GM18508 (cell line): ENCODE measurements around the gene SBF2.
"Not testable (repeated sequence)": the region's sequence is repeated elsewhere in the genome, so short reads cannot be mapped to it uniquely, and the experiment has no call there.

Experiments
- ATAC-seq: cut with Tn5 transposase; IDR thresholded peaks from one replicate; pipeline ENCODE4 v1.9.1; 2021; ENCODE audit warnings: moderate number of reproducible peaks; ENCODE audit not compliant: insufficient read depth, unreplicated experiment

The SBF2 gene

DNA sequence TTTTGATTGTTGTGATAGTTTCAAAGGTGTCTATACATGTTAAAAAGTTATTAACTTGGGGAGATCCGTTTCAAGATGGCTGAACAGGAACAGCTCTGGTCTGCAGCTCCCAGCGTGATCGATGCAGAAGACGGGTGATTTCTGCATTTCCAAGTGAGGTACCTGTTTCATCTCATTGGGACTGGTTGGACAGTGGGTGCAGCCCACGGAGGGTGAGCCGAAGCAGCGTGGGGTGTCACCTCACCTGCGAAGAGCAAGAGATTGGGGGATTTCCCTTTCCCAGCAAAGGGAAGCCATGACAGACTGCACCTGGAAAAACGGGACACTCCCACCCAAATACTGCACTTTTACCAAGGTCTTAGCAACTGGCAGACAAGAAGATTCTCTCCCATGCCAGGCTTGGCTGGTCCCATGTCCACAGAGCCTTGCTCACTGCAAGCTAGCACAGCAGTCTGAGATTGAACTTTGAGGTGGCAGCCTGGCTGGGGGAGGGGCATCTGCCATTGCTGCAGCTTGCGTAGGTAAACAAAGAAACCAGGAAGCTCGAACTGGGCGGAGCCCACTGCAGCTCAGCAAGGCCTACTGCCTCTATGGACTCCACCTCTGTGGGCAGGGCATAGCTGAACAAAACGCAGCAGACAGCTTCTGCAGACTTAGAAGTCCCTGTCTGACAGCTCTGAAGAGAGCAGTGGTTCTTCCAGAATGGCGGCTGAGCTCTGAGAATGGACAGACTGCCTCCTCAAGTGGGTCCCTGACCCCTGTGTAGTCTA, 363.3 kb downstream of the SBF2 start:
- not testable (repeated sequence) for ATAC-seq

DNA sequence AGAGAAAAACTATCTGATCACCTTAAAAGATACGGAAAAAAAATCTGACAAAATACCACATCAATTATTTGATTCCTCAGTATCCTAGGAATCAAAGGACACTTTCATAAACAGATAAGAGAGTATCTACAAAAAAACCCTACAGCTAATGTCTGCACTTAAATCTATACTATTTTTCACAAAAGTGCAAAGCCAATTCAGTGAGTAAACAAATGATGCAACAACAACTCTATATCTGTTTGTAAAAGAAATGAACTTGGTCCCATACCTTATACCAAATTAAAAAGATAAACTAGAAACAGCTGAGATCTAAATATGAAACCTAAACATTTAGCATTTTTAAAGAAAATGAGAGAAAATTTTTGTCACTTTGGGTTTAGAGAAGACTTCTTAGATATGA, 366.3 kb downstream of the SBF2 start:
- ATAC-seq: no peak

DNA sequence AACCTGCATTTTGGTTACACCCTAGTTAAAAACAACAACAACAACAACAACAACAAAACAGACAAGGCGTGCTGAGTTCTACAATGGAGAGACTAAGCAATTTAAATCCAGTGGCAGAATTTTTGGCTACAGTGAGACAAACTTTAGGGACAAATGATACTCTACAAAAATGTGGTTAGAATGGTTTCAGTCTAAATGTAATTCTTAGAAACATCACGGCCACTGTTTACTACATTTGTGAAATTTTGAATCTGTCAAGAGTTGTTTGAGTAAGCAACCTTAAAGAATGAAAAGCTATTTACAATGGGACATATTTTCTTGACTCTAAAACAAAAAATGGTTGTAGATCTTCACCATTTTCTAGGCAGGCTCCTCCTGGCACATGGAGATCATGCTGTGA, 370.7 kb downstream of the SBF2 start:
- ATAC-seq: no peak

DNA sequence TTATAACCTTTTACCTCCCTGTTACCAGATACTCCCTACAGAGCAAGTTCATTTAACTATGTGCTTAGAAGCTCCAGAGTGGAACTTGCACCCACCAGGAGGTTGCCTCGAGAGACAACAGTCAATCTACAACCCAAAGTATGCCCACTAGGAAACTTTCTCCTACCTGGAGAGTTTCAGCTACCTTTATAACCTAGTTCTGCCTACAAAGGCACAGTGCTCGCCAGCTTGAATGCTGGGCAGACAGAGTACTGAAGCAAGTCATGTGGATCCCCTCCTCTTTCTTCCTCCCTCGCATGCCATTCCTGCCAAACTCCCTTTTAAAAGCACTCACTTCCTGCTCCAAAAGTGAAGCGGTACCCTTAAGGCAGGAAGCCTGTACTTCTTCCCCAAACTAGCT, 371.2 kb downstream of the SBF2 start:
- ATAC-seq: no peak

DNA sequence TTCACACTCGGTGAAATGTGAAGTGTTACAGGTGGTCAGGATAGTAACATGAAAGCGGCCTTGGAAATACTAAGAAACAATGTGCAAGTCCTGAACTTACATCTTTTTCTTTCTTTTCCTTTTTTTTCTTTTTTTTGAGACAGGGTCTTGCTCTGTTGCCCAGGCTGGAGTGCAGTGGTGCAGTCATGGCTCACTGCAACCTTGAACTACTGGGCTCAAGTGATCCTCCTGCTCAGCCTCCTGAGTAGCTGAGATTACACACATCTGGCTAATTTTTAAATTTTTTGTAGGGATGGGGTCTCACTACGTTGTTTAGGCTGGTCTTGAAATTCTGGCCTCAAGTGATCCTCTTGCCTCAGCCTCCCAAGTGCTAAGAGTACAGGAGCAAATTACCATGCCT, 377.5 kb downstream of the SBF2 start:
- no peak for ATAC-seq

DNA sequence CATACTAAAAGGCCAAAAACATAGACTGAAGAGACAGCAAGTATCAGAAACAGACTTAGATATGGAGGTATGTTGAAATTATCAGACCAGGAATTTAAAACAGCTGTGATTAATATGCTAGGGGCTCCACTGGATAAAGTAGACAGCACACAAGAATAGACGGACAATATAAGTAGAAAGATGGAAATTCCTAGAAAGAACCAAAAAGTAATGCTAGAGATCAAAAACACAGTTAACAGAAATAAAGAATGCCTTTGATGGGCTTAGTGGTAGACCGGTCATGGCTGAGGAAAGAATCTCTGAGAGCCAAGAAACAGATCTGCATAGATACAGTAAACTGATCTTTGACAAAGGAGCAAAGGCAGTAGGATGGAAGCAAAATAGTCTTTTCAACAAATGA, 380.0 kb downstream of the SBF2 start:
- no peak for ATAC-seq

DNA sequence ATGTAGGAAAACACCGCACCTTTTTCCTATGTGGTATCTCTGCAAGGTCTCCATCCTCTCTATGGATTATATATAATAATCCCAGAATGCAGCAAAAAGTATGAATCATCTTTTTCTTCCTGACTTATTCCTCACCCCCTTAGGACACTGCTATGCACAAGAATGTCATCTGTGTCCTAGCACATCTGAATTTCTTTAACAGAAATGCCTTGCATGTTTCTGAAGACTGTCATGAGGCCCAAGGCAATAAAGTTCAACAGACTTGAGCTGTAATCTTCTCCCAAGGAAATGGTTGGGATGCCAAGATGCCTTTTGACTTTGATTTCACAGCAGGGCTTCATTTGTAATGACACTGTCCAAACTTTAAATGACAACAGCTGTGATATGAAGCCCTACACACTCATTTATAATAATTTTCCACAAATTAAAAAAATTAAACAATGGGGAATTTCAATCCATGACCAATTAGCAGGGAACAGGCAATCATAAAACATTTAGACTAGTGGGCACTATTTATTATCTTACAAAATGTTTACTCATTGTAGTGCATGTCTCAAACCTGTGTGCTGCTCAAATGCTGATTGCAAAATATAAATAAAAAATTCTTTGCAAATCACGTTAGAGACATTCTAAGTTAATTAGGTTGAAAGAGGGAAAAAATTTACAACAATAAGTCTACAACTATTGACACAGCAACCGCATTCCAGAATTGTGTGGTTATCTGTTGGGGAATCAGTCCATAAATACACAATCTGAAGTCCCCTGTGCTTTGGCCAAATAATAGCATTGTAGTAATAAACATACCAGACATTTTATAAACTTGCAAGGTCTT, 387.8 kb downstream of the SBF2 start:
- no peak for ATAC-seq

DNA sequence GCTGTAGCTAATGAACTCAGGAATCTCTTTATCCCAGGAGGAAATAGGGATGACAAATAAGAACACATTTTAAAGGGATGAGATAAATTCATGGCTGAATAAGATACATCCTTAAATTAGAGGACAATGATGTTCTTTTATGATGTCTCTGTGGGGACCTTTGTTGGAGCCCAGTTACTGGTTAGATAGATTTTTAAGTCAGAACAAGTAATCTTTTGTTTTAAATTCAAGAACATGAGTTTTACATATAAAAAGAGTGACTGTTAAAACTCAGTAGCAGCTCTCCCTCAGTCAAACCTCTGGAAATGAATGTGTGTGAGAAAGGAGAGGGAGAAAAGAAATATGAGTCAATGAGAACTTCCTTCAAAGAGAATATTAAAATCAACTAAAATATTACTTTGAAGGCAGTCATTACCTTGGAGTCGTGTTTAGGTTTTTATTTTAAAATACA, 388.5 kb downstream of the SBF2 start:
- no peak for ATAC-seq

DNA sequence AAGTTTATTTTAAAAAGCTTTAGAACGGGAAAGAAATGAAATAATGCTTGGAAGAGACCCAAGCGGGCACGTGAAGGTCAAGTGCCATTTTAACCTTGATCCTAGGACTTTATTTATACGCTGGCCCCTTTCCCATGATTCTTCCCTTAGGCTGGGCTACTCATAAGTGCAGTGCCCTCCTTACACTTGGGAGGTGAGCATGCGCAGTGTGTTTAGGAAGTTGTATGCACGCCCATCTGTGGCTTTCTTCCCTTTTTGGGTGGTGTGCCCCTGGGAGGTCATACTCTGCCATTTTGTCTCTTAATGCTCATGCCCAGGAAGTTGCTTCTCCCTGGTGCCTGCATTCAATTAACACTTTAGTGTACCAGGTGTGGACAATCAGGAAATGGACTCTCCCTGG, 390.4 kb downstream of the SBF2 start:
- ATAC-seq: no peak

DNA sequence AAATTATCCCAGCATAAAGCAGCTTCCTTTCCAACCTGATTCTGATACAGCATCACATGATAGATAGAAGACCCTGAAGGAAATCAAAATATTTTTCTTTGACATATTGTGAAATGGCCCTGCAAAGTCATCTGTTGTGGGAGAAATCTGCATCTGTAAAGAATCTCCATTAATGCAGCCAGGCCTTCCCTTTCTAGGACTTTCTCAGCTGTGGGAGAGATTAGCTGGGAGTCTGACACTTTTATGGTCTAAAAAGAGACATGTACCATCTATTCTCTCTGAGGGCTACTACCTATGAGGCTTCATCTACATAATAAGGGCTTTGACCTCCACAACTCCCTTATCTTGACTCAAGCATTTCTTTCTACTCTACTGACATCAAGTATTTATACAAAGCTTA, 392.1 kb downstream of the SBF2 start:
- no peak for ATAC-seq

DNA sequence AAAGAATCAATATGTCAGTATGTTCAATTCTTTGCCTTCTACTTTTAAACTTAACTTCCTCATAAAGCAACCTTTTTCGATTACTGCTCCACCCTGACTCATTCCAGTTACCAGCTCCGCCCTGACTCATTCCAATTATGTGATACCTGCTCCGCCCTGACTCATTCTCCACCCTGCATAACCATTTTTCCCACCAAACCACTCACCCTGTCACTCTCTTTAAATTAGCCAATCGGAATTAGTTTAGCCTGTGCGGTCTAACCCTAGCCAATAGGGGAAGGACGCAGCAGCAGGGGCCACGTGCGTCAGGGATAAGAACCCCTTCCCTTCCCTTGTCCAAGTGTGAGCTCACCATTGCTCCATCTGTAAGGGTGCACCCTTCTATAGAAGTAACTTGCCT, 393.8 kb downstream of the SBF2 start:
- ATAC-seq: not testable (repeated sequence)

DNA sequence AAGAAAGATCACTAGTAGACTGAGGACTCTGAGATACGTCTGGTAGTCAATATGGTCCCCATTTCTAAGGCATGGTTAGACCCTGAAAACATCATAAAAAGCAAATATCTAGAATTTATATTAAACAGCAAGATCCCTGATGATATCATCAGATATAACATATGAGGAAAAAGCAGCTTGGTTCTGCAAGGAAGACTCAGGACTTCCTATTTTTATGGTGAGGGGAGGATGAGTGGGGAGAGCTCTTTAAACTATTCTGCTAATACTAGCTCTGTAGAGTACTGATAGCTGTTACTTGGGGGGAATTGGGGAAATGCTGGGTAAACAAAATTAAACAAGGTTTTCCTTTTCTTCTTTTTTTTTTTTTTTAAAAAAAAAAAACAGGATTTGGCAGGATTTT, 394.3 kb downstream of the SBF2 start:
- ATAC-seq: no peak

DNA sequence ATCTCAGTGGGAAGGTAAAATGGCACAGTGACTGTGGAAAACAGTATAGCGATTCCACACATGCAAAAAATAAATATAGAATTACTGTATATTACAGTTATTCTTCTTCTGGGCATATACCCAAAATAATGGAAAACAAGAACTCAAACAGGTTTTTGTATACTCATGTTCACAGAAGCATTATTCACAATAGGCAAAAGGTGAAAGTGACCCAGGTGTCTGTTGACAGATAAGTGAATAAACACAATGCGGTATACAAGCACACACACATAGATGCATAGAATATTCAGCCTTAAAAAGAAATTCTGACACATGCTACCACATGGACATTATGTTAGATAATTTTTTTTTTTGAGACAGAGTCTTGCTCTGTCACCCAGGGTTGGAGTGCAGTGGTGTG, 397.1 kb downstream of the SBF2 start:
- ATAC-seq: no peak

DNA sequence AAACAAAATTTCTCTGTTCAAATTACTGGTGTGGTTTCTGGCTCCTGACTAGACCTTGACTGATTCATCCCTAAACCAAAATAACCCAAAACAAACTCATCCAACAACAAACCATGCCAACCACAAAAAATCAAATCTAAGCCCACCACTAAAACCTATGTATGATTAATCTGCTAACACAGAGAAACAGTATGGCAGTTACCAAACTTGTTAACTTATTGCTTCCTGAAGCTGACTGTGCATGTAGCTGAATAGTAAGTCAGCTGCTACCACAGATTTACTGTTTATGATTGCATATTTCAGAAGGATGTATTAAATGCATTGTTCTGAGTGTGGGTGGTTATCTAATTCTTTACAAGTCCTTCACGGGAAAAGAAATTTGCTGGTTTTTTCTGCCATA, 399.0 kb downstream of the SBF2 start:
- no peak for ATAC-seq

DNA sequence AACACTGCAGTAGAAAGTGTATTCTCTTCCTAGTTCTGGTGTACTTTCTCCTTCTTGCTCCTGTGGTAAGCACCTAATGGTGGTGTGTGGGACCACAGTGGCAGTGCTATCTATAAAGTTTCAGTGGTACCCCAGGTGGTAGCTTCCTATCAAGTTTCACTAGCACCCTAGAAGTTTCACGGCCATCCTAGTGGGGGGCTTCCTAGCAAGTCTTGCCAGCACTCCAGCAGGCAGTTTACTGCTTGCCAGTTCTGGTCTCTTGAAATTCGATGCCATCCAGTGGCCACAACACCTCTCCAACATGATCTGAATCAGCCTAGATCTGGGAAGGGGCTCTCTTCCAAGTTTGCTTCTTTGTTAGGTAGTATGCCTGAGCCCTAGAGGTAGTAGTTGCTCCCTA, 400.5 kb downstream of the SBF2 start:
- no peak for ATAC-seq

DNA sequence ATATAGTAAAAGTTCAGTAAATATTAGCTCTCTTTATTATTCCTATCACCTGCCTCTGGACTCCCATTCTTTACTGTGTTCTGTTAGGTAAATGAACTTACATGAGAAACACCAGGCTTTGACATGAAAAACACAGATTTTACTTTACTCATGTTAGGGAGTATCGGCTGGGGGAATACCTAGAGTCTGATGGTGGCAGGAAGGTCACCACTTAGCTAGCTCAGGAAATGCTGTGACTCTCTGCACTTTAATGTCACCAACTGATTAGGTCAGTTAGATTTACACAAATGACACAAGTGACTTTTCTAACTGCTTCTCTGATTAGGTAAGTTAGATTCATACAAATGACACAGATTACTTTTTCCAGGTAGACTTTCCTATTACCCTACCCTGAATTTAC, 405.1 kb downstream of the SBF2 start:
- no peak for ATAC-seq

DNA sequence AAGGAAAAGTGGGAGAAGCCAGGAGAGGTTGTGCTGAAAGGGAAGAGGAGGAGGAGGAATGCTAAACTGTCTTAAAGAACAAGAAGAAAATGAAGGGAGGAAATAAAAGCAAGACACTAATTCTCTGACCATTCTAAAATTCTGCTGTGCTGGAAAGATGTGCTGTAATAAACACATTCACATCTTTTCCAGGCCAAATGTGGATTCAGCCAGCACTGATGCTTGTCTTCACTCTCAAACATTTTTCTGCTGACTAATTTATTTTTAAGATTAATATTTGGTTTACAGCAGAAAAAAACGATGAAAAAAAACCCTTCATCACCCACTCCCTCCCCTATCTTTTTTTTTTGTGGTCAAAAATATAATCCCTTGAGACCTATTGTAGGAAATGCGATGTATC, 406.5 kb downstream of the SBF2 start:
- ATAC-seq: no peak

DNA sequence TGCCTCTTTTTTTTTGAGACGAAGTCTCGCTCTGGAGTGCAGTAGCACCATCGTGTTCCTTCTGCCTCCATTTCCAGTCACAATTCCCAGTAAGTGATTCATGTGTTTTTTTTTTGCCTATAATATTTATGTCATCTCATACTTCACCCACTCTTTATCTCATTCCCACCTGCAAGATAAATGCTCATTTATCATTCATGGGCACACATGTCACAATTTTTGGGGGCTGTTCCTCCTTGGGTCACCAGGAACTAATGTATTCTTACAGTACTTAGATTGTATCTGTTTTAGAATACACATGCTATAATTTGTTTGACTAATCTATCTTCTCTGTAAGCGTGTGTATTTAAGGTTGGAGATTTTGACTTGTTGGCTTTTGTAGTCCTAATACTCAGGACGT, 407.4 kb downstream of the SBF2 start:
- no peak for ATAC-seq

DNA sequence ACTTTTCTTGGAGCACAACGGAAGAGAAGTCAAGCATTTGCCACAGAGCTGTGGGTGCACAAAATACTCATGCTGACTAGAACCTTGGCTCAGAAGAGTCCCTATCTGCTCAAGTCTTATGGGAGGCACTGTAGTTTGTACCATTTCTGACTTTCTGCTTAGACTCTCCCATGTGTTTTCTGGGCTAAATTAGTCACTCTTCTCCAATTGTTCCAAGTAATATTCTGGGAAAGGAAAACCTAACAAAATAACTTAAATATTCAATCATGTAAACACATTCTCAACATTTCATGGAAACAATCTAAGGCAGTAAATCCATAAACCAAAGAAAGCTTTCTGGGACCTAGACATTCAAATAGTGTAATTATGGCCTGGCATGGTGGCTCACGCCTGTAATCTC, 409.4 kb downstream of the SBF2 start:
- no peak for ATAC-seq

DNA sequence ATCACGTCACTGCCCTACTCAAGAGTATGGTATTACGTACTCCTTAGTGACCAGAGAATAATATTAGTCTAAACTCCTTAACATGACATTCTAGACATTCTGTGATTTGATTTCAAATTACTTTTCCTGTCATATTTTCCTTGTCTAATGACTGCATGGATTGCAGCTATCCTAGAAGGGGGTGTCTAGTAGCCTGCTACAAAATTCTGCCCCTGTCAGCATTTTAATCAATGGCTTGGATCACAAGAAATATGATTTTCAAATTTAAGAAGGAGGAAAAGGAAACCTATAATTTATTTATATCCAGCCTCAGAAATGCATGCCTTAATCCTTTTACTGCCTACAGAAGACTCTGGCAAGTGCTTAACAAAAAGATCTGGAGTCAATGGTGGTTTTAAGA, 413.4 kb downstream of the SBF2 start:
- ATAC-seq: no peak

DNA sequence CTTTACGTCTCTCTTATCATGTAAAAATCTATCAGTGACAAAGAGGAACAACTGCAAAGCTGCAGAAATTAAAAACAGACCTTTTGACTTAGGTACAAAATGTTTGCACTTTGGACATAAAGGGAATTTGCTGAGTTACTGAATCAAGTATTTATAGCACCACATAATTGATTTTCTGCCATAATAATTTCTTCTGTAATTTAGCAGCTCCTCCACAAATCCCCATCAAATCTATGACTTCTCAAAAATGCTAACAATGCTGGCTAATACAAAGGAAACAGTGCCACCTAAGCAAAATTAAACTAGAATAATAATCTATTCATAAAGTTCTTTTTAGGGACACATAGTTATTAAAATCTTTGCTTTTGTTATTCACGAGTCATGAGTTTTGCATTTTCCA, 415.1 kb downstream of the SBF2 start:
- ATAC-seq: no peak

DNA sequence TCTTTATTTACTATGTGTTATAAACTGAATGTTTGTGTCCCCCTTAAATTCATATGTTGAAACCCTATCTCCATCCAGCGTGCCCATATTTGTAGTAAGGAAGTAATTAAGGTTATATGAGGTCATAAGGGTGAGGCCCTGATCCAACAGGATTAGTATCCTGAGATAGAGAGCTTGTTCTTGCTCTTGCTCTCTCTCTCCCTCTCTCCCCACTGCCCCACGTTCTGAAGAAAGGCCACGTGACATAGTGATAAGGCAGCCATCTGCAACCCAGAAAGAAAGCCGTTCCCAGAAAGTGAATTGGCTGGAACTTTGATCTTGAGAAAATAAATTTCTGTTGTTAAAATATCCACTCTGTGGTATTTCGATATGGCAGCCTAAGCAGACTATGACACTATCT, 417.7 kb downstream of the SBF2 start:
- ATAC-seq: no peak
